Activated T-helper 1 cell treated with anti-CD3 and anti-CD28 coated beads, Interleukin-12 subunit alpha, Interleukin-12 subunit beta, Interleukin-2, Interleukin-4 antibody, amounts not matched to agents 30 ng/mL and 10 ng/mL and 1 ng/mL, durations not matched to agents 14 hours and 24 hours and 36 hours (primary cell): ENCODE measurements around the gene SEC24D. TPM values are rescaled to one million over a fixed set of nuclear protein-coding genes. Genes with fewer than 3 reads are reported as not detected.
A peak's percentile ranks its signal among the peaks of the same experiment; 100 is the strongest.

Experiments used
- DNase-seq: peaks from one replicate; pipeline ENCODE4 v3.0.0; 2021; ENCODE audit warnings: low spot score
- H3K27ac Mint-ChIP-seq: one replicate; pipeline ENCODE4 v1.8.0; 2021; ENCODE audit warnings: mild to moderate bottlenecking, mixed read lengths
- H3K27me3 Mint-ChIP-seq: one replicate; pipeline ENCODE4 v1.8.0; 2022; ENCODE audit warnings: mild to moderate bottlenecking, moderate library complexity, mixed read lengths; ENCODE audit not compliant: insufficient read depth
- H3K36me3 Mint-ChIP-seq: one replicate; pipeline ENCODE4 v1.8.0; 2021; ENCODE audit warnings: low read depth, mixed read lengths
- H3K4me1 Mint-ChIP-seq: one replicate; pipeline ENCODE4 v1.8.0; 2021; ENCODE audit warnings: low read depth, mixed read lengths
- H3K4me3 Mint-ChIP-seq: one replicate; pipeline ENCODE4 v1.8.0; 2021; ENCODE audit warnings: mild to moderate bottlenecking, moderate library complexity, mixed read lengths
- H3K9me3 Mint-ChIP-seq: one replicate; pipeline ENCODE4 v1.8.0; 2021; ENCODE audit warnings: mixed read lengths
- intact Hi-C: fragments of 100-400 bp; cut with micrococcal nuclease; formaldehyde crosslinking; loops from one replicate; pipeline ENCODE4 v1.15.1; 2024
- total RNA-seq: library from RNA; stranded (reverse); gene quantifications from 2 replicates; pipeline ENCODE4 v1.2.3, GENCODE V29; 2022

Gene SEC24D
- total RNA-seq, 1 donor from 2014 or later: 50.0 TPM

- Mint-ChIP-seq H3K27ac (no peak overlapping the region), H3K27me3 (no peaks in the 10 kb centered on the region), H3K36me3 (peaks cover 42% of the 10 kb centered on the region), H3K4me3 (no peak overlapping the region), H3K4me1 (peaks cover 16% of the 10 kb centered on the region), H3K9me3 (no peaks in the 10 kb centered on the region)
- no peak for DNase-seq
- intact Hi-C loops: no loop called here
Observed at GRCh38 chr4:118729287-118730286, 106.3 kb downstream of the SEC24D start.

GRCh38 chr4:118727360-118727759, 108.6 kb downstream of the SEC24D start:
- Mint-ChIP-seq H3K27me3 (no peaks in the 10 kb centered on the region), H3K4me3 (no peak overlapping the region), H3K9me3 (no peaks in the 10 kb centered on the region), H3K27ac (no peak overlapping the region), H3K36me3 (peaks cover 41% of the 10 kb centered on the region), H3K4me1 (peaks cover 16% of the 10 kb centered on the region)
- no peak for DNase-seq
- intact Hi-C loops: no loop called here

- no peaks in the 10 kb centered on the region for H3K9me3 Mint-ChIP-seq
- peaks cover 35% of the 10 kb centered on the region for H3K36me3 Mint-ChIP-seq
- intact Hi-C loops: no loop called here
- no peak for DNase-seq
- H3K4me3 Mint-ChIP-seq: no peak overlapping the region
- H3K27me3 Mint-ChIP-seq: no peaks in the 10 kb centered on the region
- no peak overlapping the region for H3K27ac Mint-ChIP-seq
- H3K4me1 Mint-ChIP-seq: no peaks in the 10 kb centered on the region
Observed at GRCh38 chr4:118723369-118723768, 112.6 kb downstream of the SEC24D start.

GRCh38 chr4:118721752-118722151, 114.2 kb downstream of the SEC24D start:
- intact Hi-C loops: no loop called here

GRCh38 chr4:118718511-118719170, 117.3 kb downstream of the SEC24D start:
- H3K4me1 Mint-ChIP-seq: no peaks in the 10 kb centered on the region
- H3K27ac Mint-ChIP-seq: peak overlapping the region; percentile 6
- H3K4me3 Mint-ChIP-seq: no peak overlapping the region

More at GRCh38 chr4:118721752-118722151, 114.2 kb downstream of the SEC24D start:
- Mint-ChIP-seq H3K4me3 (no peak overlapping the region), H3K27ac (no peak overlapping the region), H3K36me3 (peaks cover 32% of the 10 kb centered on the region), H3K27me3 (no peaks in the 10 kb centered on the region), H3K9me3 (no peaks in the 10 kb centered on the region), H3K4me1 (no peaks in the 10 kb centered on the region)
- DNase-seq: no peak

GRCh38 chr4:118716304-118716703, 119.6 kb downstream of the SEC24D start:
- Mint-ChIP-seq H3K27ac (no peak overlapping the region), H3K9me3 (no peaks in the 10 kb centered on the region), H3K36me3 (peaks cover 21% of the 10 kb centered on the region), H3K27me3 (no peaks in the 10 kb centered on the region), H3K4me1 (peaks cover 9% of the 10 kb centered on the region), H3K4me3 (no peak overlapping the region)
- intact Hi-C loops: no loop called here
- DNase-seq: no peak

More at GRCh38 chr4:118718511-118719170, 117.3 kb downstream of the SEC24D start:
- Mint-ChIP-seq H3K36me3 (peaks cover 16% of the 10 kb centered on the region), H3K9me3 (no peaks in the 10 kb centered on the region), H3K27me3 (no peaks in the 10 kb centered on the region)
- intact Hi-C loops: no loop called here
- no peak for DNase-seq

GRCh38 chr4:118714682-118715081, 121.2 kb downstream of the SEC24D start:
- Mint-ChIP-seq H3K4me1 (peaks cover 10% of the 10 kb centered on the region), H3K27ac (no peak overlapping the region), H3K27me3 (no peaks in the 10 kb centered on the region), H3K36me3 (peaks cover 20% of the 10 kb centered on the region), H3K4me3 (no peak overlapping the region), H3K9me3 (no peaks in the 10 kb centered on the region)
- intact Hi-C loops: no loop called here
- no peak for DNase-seq

GRCh38 chr4:118712872-118713271, 123.1 kb downstream of the SEC24D start:
- Mint-ChIP-seq H3K4me3 (no peak overlapping the region), H3K27me3 (no peaks in the 10 kb centered on the region), H3K36me3 (peaks cover 28% of the 10 kb centered on the region), H3K4me1 (peaks cover 10% of the 10 kb centered on the region), H3K27ac (no peak overlapping the region), H3K9me3 (no peaks in the 10 kb centered on the region)
- intact Hi-C loops: loop anchor here (2.0 kb wide), 1 partner anchor 28 kb away; the partner anchor contains the start of gene METTL14
- no peak for DNase-seq

GRCh38 chr4:118711052-118711451, 124.9 kb downstream of the SEC24D start:
- no peaks in the 10 kb centered on the region for H3K27me3 Mint-ChIP-seq
- peaks cover 10% of the 10 kb centered on the region for H3K4me1 Mint-ChIP-seq

GRCh38 chr4:118703118-118703517, 132.8 kb downstream of the SEC24D start:
- Mint-ChIP-seq H3K4me1 (no peaks in the 10 kb centered on the region), H3K9me3 (no peaks in the 10 kb centered on the region), H3K4me3 (no peak overlapping the region), H3K27me3 (no peaks in the 10 kb centered on the region), H3K36me3 (peaks cover 35% of the 10 kb centered on the region), H3K27ac (no peak overlapping the region)
- DNase-seq: no peak
- intact Hi-C loops: no loop called here

More at GRCh38 chr4:118711052-118711451, 124.9 kb downstream of the SEC24D start:
- peaks cover 35% of the 10 kb centered on the region for H3K36me3 Mint-ChIP-seq
- H3K4me3 Mint-ChIP-seq: no peak overlapping the region
- no peaks in the 10 kb centered on the region for H3K9me3 Mint-ChIP-seq
- intact Hi-C loops: no loop called here
- DNase-seq: no peak
- H3K27ac Mint-ChIP-seq: no peak overlapping the region

- peak; percentile 83 for DNase-seq
- peak within 1 kb of the TSS; percentile 97 for H3K4me3 Mint-ChIP-seq
- peaks cover 5% of the 10 kb centered on the region for H3K36me3 Mint-ChIP-seq
- intact Hi-C loops: loop anchor here (1.0 to 10.0 kb wide), 5 partner anchors 28 to 770 kb away; partner anchors contain the start of gene USP53
- H3K27ac Mint-ChIP-seq: peak within 1 kb of the TSS; percentile 88
- H3K27me3 Mint-ChIP-seq: no peaks in the 10 kb centered on the region
- no peaks in the 10 kb centered on the region for H3K9me3 Mint-ChIP-seq
- H3K4me1 Mint-ChIP-seq: peaks cover 28% of the 10 kb centered on the region
Observed at GRCh38 chr4:118684873-118685811, 150.8 kb downstream of the SEC24D start, which contains the start of gene METTL14. Gene METTL14, plus strand, starts transcription at chr4:118685392. Its CDS starts 143 bp downstream, at chr4:118685535.

- Mint-ChIP-seq H3K36me3 (peaks cover 4% of the 10 kb centered on the region), H3K9me3 (no peaks in the 10 kb centered on the region), H3K4me3 (no peak overlapping the region), H3K27ac (no peak overlapping the region), H3K27me3 (no peaks in the 10 kb centered on the region), H3K4me1 (peaks cover 28% of the 10 kb centered on the region)
- intact Hi-C loops: loop anchor here (10.0 kb wide), 1 partner anchor 771 kb away; no protein-coding TSS in a partner anchor
- no peak for DNase-seq
Observed at GRCh38 chr4:118683513-118683912, 152.4 kb downstream of the SEC24D start.
